ENCODE data around the gene TTLL11.

The TTLL11 gene

DNA sequence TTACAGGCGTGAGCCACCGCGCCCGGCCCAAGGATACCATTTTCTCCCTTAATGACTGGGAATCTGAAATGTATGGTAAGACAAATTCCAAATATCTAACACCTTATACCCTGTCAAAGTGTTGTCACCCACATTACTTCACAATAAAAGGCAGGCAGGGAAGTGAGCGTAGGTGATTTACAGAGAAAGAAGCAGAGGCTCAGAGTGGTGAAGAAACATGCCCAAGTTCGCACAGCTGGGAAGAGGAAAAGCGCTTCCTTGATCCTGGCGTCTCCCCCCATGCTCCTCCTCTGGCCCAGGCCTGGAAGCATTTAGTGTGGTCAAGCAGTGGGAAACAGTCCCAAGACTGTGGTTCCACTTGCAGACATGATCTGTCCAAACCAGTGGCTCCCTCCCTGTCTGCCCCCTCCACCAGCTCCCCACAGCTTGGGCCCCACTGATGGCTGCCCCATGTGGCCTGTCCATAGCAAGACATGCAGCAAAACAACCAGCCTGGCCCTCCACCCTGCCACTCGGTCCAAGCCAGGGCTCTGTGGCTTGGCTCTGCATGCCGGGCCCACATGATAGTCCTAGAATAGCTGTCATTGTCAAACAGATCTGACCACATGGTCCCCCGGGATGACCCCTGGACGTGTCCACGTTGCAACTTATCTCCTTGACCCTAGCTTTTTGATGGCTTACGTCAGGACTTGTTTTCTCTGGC is 107.2 kb downstream of the TTLL11 start:
- no peak overlapping the region for H2AFZ ChIP-seq (ENCODE audit: low read length)
- H3K9me3 ChIP-seq (replicated peaks in 1 of 2; ENCODE audit: control insufficient read depth in 2 of 2, insufficient read depth in 1 of 2, low read depth in 1 of 2, low read length in 2 of 2) = peaks cover 0 to 1% of the 10 kb centered on the region in 2 donors
- no peaks in the 10 kb centered on the region for H3K79me1 ChIP-seq (ENCODE audit: low read depth, low read length)
- no peak overlapping the region for H4K8ac ChIP-seq (ENCODE audit: low read depth, low read length)
- no peaks in the 10 kb centered on the region for H3K4me1 ChIP-seq (ENCODE audit: control insufficient read depth in 2 of 2, insufficient read depth in 1 of 2, low read depth in 1 of 2, low read length in 2 of 2)
- DNase-seq (ENCODE audit: low spot score) = no peak
- H3K36me3 ChIP-seq (replicated peaks in 1 of 2; ENCODE audit: control insufficient read depth in 2 of 2, insufficient read depth in 2 of 2, low read length in 2 of 2) = no peaks in the 10 kb centered on the region
- no peaks in the 10 kb centered on the region for H3K27me3 ChIP-seq (ENCODE audit: control insufficient read depth in 3 of 3, insufficient read depth in 3 of 3, low read depth in 1 of 3, low read length in 3 of 3)
- H3K27ac ChIP-seq (replicated peaks; ENCODE audit: low read length) = no peak overlapping the region
- no peak overlapping the region for H3K23ac ChIP-seq (ENCODE audit: low read depth, low read length, poor library complexity)
- WGBS, 2 donors (ENCODE audit: extremely low coverage in 2 of 2, insufficient read length in 2 of 2, insufficient replicate concordance in 1 of 2) = no CpG with 5 or more reads among the region's 14 CpGs
- H2BK120ac ChIP-seq (ENCODE audit: low read depth, low read length) = no peak overlapping the region
- no peak overlapping the region for H3K4me2 ChIP-seq (ENCODE audit: insufficient read depth, low read length, poor library complexity, severe bottlenecking)
- no peak overlapping the region for H3K4ac ChIP-seq (ENCODE audit: low read length)
- no peak overlapping the region for H3K9ac ChIP-seq (ENCODE audit: low read depth, low read length, poor library complexity)
- no peak overlapping the region for H2BK15ac ChIP-seq (ENCODE audit: low read length)
- no peak overlapping the region for H3K18ac ChIP-seq (ENCODE audit: low read length)
- H3K4me3 ChIP-seq (ENCODE audit: low read length in 2 of 2) = no peak overlapping the region
- no peak overlapping the region for H4K91ac ChIP-seq (ENCODE audit: low read depth, low read length, poor library complexity)
- no peak overlapping the region for H2BK12ac ChIP-seq (ENCODE audit: low read length)
- no peak overlapping the region for H3K14ac ChIP-seq (ENCODE audit: low read length)
- no peak overlapping the region for H2AK5ac ChIP-seq (ENCODE audit: low read depth, low read length)
- H2BK5ac ChIP-seq (ENCODE audit: low read length) = no peak overlapping the region

DNA sequence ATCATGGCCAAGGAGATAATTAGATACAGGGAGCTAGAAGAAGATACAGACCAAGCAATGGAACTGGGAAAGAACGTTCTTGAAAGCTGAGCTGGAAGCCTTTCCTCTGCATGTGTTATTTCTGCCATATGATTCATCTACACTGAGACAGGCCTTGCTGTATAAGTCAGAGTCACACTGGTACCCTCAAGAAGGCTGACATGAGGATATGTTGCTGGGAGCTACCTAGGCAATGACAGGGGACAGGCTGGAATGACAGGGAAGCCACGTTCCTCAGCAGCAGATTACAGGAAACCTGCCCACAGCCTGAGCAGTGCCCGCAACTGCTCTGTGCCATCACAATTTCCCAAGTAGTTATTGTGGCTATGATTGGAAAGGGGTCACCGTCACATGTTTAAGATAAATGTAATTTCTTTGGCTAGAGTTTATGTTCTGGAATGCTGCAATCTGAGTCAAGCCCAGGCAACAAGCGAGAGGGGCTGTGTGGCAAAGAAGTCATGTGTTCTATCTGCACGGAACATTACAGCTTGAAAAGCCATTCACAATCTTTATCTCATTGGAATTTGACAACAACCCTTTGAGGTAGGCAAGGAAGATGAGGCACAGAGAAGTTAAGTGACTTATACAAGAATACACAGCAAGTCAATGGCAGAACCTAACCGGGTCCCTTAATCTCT is 108.2 kb downstream of the TTLL11 start:
- Histone ChIP-seq H2BK120ac (ENCODE audit: low read depth, low read length) (no peak overlapping the region), H3K4me2 (ENCODE audit: insufficient read depth, low read length, poor library complexity, severe bottlenecking) (no peak overlapping the region), H3K27me3 (ENCODE audit: control insufficient read depth in 3 of 3, insufficient read depth in 3 of 3, low read depth in 1 of 3, low read length in 3 of 3) (no peaks in the 10 kb centered on the region), H3K18ac (ENCODE audit: low read length) (no peak overlapping the region), H3K9ac (ENCODE audit: low read depth, low read length, poor library complexity) (no peak overlapping the region), H3K36me3 (replicated peaks in 1 of 2; ENCODE audit: control insufficient read depth in 2 of 2, insufficient read depth in 2 of 2, low read length in 2 of 2) (no peaks in the 10 kb centered on the region), H3K4me3 (ENCODE audit: low read length in 2 of 2) (no peak overlapping the region), H2BK15ac (ENCODE audit: low read length) (no peak overlapping the region), H3K14ac (ENCODE audit: low read length) (no peak overlapping the region), H2BK5ac (ENCODE audit: low read length) (no peak overlapping the region), H3K27ac (replicated peaks; ENCODE audit: low read length) (no peak overlapping the region), H2AFZ (ENCODE audit: low read length) (no peak overlapping the region), H4K91ac (ENCODE audit: low read depth, low read length, poor library complexity) (no peak overlapping the region), H3K4ac (ENCODE audit: low read length) (no peak overlapping the region), H2BK12ac (ENCODE audit: low read length) (no peak overlapping the region), H3K9me3 (replicated peaks in 1 of 2; ENCODE audit: control insufficient read depth in 2 of 2, insufficient read depth in 1 of 2, low read depth in 1 of 2, low read length in 2 of 2) (peaks cover 0 to 4% of the 10 kb centered on the region in 2 donors), H3K23ac (ENCODE audit: low read depth, low read length, poor library complexity) (no peak overlapping the region), H3K4me1 (ENCODE audit: control insufficient read depth in 2 of 2, insufficient read depth in 1 of 2, low read depth in 1 of 2, low read length in 2 of 2) (no peaks in the 10 kb centered on the region), H2AK5ac (ENCODE audit: low read depth, low read length) (no peak overlapping the region), H3K79me1 (ENCODE audit: low read depth, low read length) (no peaks in the 10 kb centered on the region), H4K8ac (ENCODE audit: low read depth, low read length) (no peak overlapping the region)
- no CpG with 5 or more reads among the region's 7 CpGs for WGBS, 2 donors (ENCODE audit: extremely low coverage in 2 of 2, insufficient read length in 2 of 2, insufficient replicate concordance in 1 of 2)
- no peak for DNase-seq (ENCODE audit: low spot score)

DNA sequence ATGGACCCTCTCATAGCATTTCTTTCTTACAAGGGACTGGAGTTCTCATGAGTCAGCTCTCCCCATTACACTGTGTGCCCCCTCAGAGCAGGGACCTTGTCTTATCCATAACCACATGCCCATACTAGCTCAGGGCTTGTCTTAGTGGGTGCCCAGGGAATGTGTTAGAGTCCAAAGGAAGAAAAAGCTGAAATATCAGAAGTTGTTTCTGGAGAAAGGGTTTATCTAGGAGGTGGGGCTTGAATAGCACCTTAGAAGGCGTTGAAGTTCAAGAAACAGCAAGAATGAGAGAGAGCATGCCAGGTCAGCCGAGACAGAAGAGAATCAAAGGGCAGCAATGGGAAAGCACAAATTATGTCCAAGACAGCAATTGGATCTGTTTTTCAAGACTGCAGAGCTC is 109.4 kb downstream of the TTLL11 start:
- H3K18ac ChIP-seq (ENCODE audit: low read length) = no peak overlapping the region
- H2AK5ac ChIP-seq (ENCODE audit: low read depth, low read length) = no peak overlapping the region
- no peak overlapping the region for H3K27ac ChIP-seq (replicated peaks; ENCODE audit: low read length)
- H3K9me3 ChIP-seq (replicated peaks in 1 of 2; ENCODE audit: control insufficient read depth in 2 of 2, insufficient read depth in 1 of 2, low read depth in 1 of 2, low read length in 2 of 2) = peaks cover 0 to 4% of the 10 kb centered on the region in 2 donors
- no peak overlapping the region for H2BK5ac ChIP-seq (ENCODE audit: low read length)
- H2BK15ac ChIP-seq (ENCODE audit: low read length) = no peak overlapping the region
- no peak overlapping the region for H2AFZ ChIP-seq (ENCODE audit: low read length)
- no peak overlapping the region for H3K4ac ChIP-seq (ENCODE audit: low read length)
- no peak overlapping the region for H4K91ac ChIP-seq (ENCODE audit: low read depth, low read length, poor library complexity)
- H3K23ac ChIP-seq (ENCODE audit: low read depth, low read length, poor library complexity) = no peak overlapping the region
- H2BK12ac ChIP-seq (ENCODE audit: low read length) = no peak overlapping the region
- no peak overlapping the region for H2BK120ac ChIP-seq (ENCODE audit: low read depth, low read length)
- H3K4me3 ChIP-seq (ENCODE audit: low read length in 2 of 2) = no peak overlapping the region
- no peak for DNase-seq (ENCODE audit: low spot score)
- H3K4me1 ChIP-seq (ENCODE audit: control insufficient read depth in 2 of 2, insufficient read depth in 1 of 2, low read depth in 1 of 2, low read length in 2 of 2) = no peaks in the 10 kb centered on the region
- no peaks in the 10 kb centered on the region for H3K79me1 ChIP-seq (ENCODE audit: low read depth, low read length)
- H3K4me2 ChIP-seq (ENCODE audit: insufficient read depth, low read length, poor library complexity, severe bottlenecking) = no peak overlapping the region
- H4K8ac ChIP-seq (ENCODE audit: low read depth, low read length) = no peak overlapping the region
- H3K36me3 ChIP-seq (replicated peaks in 1 of 2; ENCODE audit: control insufficient read depth in 2 of 2, insufficient read depth in 2 of 2, low read length in 2 of 2) = no peaks in the 10 kb centered on the region
- WGBS, 2 donors (ENCODE audit: extremely low coverage in 2 of 2, insufficient read length in 2 of 2, insufficient replicate concordance in 1 of 2) = no CpG with 5 or more reads among the region's 2 CpGs
- H3K14ac ChIP-seq (ENCODE audit: low read length) = no peak overlapping the region
- no peak overlapping the region for H3K9ac ChIP-seq (ENCODE audit: low read depth, low read length, poor library complexity)
- no peaks in the 10 kb centered on the region for H3K27me3 ChIP-seq (ENCODE audit: control insufficient read depth in 3 of 3, insufficient read depth in 3 of 3, low read depth in 1 of 3, low read length in 3 of 3)

DNA sequence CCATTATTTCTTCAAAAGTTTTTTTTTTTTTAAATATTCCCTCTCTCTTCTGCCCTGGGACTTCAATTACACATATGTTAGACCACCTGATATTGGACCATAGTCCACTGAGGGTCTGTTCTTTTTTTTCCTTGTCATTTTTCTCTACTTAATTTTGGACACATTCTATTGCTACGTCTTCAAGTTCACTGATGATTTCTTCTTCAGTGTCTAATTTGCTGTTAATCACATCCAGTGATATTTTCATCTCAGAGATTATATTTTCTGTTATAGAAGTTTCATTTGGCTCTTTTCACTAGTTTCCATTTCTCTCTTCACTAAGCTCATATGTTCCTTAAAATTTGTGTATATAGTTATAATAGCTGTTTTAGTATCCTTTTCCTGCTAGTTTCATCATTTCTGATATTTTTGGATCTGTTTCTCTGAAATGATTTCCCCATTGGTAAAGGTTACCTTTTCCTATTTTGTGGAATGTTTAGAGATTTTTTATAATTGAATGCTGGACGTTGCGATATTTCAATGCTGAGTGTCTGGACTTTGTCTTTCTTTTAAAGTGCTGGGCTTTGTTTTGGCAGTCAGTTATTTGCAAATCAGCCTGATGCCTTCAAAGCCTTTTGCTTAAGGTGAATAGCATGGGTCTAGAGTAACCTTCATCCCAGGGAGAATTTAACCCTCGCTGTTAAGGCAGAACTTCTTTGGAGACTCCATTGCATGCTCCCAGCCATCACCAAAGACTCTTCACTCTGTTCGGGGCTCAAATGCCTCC is 111.8 kb downstream of the TTLL11 start:
- Histone ChIP-seq H3K9me3 (replicated peaks in 1 of 2; ENCODE audit: control insufficient read depth in 2 of 2, insufficient read depth in 1 of 2, low read depth in 1 of 2, low read length in 2 of 2) (peaks cover 0 to 4% of the 10 kb centered on the region in 2 donors), H2BK15ac (ENCODE audit: low read length) (no peak overlapping the region), H3K79me1 (ENCODE audit: low read depth, low read length) (no peaks in the 10 kb centered on the region), H2AK5ac (ENCODE audit: low read depth, low read length) (no peak overlapping the region), H4K8ac (ENCODE audit: low read depth, low read length) (no peak overlapping the region), H3K14ac (ENCODE audit: low read length) (no peak overlapping the region), H3K4me1 (ENCODE audit: control insufficient read depth in 2 of 2, insufficient read depth in 1 of 2, low read depth in 1 of 2, low read length in 2 of 2) (no peaks in the 10 kb centered on the region), H3K36me3 (replicated peaks in 1 of 2; ENCODE audit: control insufficient read depth in 2 of 2, insufficient read depth in 2 of 2, low read length in 2 of 2) (no peaks in the 10 kb centered on the region), H3K9ac (ENCODE audit: low read depth, low read length, poor library complexity) (no peak overlapping the region), H2BK5ac (ENCODE audit: low read length) (no peak overlapping the region), H3K27me3 (ENCODE audit: control insufficient read depth in 3 of 3, insufficient read depth in 3 of 3, low read depth in 1 of 3, low read length in 3 of 3) (no peaks in the 10 kb centered on the region), H2BK120ac (ENCODE audit: low read depth, low read length) (no peak overlapping the region), H4K91ac (ENCODE audit: low read depth, low read length, poor library complexity) (no peak overlapping the region), H3K4me2 (ENCODE audit: insufficient read depth, low read length, poor library complexity, severe bottlenecking) (no peak overlapping the region), H3K4ac (ENCODE audit: low read length) (no peak overlapping the region), H3K18ac (ENCODE audit: low read length) (no peak overlapping the region), H3K27ac (replicated peaks; ENCODE audit: low read length) (no peak overlapping the region), H3K23ac (ENCODE audit: low read depth, low read length, poor library complexity) (no peak overlapping the region), H2AFZ (ENCODE audit: low read length) (no peak overlapping the region), H3K4me3 (ENCODE audit: low read length in 2 of 2) (no peak overlapping the region), H2BK12ac (ENCODE audit: low read length) (no peak overlapping the region)
- DNase-seq (ENCODE audit: low spot score) = no peak
- WGBS, 2 donors (ENCODE audit: extremely low coverage in 2 of 2, insufficient read length in 2 of 2, insufficient replicate concordance in 1 of 2) = no CpG with 5 or more reads among the region's 5 CpGs
